Choroid plexus epithelial cell (primary cell): ENCODE results near the gene FGFRL1.

Experiments used
- DNase-seq: peaks from one replicate; pipeline ENCODE4 v3.0.0-alpha.2; 2010; ENCODE audit warnings: low read depth
- H3K4me3 ChIP-seq: 2 replicates; pipeline ENCODE4 v1.5.1; 2011; ENCODE audit warnings: low read depth, mild to moderate bottlenecking, control low read depth, low read length, moderate library complexity
- TF ChIP-seq, protein P1 (sequence below): conservative IDR thresholded peaks from 2 replicates; pipeline ENCODE4 v1.5.1; 2011; ENCODE audit warnings: low read depth, mild to moderate bottlenecking, control low read depth, inconsistent platforms, low read length, moderate library complexity

Gene FGFRL1

DNA sequence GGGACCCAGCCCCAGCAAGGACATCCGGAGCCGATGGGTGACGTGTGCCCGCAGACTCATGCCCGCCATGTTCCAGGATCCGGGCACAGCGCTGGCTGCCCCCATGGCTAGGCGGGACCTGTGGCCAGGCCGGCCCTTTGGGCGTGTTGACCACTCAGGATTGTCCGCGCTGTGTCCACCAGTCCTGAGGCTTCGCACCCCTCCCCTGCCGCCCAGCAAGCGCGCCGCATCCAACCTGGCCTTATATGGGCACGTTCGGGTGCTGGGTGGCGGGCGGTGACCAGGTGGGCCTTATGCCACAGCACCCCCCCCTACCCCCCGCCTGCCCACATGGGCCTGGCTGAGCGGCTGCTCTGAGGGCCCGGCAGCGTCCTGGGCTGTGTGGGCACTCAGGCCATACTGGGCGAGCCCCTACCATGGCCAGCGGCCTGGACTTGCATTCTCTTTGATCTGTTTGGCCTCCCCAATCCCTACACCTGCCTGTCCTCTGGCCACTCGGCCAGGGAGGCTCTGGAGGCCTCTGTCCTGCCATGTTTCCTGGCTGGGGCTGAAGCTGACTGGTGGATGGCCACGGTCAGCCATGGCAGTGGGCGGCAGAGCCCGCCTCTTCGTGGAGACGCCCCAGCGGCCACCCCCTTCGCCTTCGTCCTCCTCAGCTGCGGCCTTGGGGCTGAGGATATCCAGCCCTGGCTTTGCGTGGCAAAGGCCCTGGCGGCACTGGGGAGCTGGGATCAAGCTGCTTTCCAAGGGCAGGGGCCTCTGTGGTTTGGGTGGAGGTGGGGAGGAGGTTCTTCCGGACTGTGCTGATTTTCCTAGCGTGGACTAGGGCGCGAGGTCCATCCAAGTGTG is 2.0 kb downstream of the FGFRL1 start:
- H3K4me3 ChIP-seq = no peak overlapping the region
- no peak for DNase-seq
- TF ChIP-seq, protein P1, sequence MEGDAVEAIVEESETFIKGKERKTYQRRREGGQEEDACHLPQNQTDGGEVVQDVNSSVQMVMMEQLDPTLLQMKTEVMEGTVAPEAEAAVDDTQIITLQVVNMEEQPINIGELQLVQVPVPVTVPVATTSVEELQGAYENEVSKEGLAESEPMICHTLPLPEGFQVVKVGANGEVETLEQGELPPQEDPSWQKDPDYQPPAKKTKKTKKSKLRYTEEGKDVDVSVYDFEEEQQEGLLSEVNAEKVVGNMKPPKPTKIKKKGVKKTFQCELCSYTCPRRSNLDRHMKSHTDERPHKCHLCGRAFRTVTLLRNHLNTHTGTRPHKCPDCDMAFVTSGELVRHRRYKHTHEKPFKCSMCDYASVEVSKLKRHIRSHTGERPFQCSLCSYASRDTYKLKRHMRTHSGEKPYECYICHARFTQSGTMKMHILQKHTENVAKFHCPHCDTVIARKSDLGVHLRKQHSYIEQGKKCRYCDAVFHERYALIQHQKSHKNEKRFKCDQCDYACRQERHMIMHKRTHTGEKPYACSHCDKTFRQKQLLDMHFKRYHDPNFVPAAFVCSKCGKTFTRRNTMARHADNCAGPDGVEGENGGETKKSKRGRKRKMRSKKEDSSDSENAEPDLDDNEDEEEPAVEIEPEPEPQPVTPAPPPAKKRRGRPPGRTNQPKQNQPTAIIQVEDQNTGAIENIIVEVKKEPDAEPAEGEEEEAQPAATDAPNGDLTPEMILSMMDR = no peak

DNA sequence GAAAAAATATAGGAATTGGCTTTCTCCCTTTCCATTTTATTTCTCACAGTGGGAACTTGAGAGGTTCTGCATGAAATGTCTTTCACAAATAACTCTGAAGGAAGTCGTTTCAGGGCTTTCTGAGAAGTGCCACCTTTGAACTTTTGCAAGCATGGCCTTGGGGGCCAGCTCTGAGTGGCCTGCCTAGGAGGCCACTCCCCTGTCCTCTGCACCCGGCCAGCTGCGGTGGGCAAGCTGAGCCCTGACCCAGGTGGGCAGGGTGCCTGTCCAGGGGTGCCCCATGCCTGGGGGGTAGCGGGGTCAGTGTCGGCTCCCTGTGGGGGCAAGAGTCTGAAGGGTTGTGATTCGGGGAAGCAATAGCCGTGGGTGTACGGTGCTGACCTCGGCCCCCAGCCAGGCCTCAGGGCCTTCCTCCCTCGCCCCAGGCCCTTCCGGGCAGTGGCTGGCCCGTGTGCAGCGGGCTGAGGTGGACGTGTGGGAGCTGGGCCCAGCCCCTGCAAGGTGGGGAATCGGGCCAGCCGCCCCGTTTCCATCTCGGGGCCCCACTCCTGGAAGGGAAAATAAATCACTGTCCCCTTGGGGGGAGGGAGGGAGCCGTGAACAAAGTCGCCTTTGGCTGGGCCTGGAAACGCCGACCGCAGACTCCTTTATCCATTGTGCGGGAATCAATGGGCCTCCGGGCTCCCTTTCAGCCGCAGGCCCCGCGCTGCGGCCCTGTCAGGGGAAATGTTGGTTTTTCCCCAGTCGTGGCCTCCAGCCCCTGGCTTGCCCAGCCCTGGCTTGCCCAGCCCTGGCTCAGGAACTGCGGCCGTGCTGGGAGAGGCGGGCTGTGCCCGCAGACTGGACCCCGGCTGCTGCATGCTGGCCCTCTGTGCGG is 3.1 kb downstream of the FGFRL1 start:
- H3K4me3 ChIP-seq = no peak overlapping the region
- no peak for DNase-seq
- TF ChIP-seq, protein P1 = no peak

DNA sequence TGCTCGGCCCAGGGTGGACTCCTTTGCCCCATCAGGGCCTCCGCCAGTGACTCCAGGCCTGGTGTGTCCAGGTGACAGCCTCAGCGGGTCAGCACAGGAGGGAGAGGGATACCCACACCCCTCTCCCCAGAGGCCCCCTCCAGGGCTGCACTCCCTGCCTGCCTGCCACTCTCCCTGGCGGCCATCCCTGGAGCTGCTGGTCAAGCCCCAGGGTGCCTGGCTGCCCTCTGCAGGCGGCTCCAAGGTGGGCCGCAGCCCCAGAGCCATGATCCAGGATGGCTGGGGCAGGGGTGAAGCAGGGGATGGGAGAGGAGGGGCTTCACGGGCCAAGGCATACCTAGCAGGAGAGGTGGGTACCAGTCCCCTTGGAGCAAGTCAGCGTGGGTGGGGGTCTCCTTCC is 3.8 kb downstream of the FGFRL1 start:
- no peak overlapping the region for H3K4me3 ChIP-seq
- TF ChIP-seq, protein P1 = no peak
- no peak for DNase-seq

DNA sequence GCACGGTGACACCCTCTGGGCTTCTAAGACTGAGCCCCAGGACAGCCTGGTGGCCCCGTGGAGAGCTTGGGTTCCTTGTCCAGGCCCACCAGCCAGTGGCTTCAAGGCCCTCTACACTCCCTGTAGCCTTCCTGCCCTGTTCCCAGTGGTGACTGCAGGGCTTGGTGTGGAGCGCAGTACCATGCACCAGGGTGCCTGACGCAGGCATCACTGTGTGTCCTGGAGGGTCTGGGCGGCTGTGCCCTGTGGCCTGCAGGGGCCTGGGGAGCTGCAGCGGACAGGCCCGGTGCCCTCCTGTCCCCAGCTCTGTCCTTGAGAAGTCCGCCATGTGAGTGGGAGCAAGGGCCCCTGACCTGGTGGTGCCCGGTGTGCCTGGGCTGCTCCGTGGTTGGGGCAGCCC is 4.3 kb downstream of the FGFRL1 start:
- DNase-seq = no peak
- TF ChIP-seq, protein P1 = no peak
- H3K4me3 ChIP-seq = no peak overlapping the region

DNA sequence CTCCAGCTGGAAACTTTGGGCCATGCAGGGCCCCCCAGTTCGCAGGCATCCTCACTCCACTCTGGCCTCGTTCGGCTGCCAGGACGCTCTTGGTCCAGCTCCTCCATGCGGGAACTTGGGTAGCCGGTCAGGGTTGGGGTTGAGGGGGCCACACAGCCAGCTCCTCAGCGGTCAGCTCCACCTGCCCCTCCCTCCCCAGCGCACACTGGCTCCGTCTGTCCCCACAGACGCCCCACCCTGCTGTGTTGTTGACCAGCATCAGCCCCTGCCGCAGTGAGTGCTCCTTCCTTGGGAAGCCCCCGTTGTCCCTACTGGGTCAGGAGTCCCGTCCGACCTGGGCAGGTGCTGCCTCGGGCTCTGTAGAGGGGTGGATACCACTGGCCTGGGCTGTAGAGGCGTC is 5.8 kb downstream of the FGFRL1 start:
- TF ChIP-seq, protein P1 = no peak
- no peak overlapping the region for H3K4me3 ChIP-seq

DNA sequence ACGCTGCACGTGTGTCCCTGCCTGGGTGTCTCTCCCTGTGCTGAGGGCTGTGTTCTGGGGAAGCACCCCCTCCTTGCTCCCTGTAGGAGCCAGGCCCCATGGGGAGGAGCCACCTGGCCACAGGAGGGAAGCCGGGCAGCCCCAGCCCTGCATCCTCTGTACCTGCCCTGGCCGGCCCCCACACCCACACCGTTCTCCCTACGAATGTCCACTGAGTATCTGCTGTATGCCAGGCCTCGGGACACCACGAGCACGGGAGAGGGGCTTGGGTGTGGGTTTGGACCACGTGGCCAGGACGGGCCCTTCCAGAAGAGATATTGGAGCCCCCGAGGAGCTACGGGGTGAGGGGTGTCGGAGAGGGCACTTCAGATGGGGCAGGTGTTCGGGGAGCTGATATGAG is 6.3 kb downstream of the FGFRL1 start:
- no peak overlapping the region for H3K4me3 ChIP-seq
- TF ChIP-seq, protein P1 = no peak

More for the DNA sequence above, 5.8 kb downstream of the FGFRL1 start:
- no peak for DNase-seq

More for the DNA sequence above, 6.3 kb downstream of the FGFRL1 start:
- no peak for DNase-seq
